ENCODE data around the gene C14orf119.

The C14orf119 gene

DNA sequence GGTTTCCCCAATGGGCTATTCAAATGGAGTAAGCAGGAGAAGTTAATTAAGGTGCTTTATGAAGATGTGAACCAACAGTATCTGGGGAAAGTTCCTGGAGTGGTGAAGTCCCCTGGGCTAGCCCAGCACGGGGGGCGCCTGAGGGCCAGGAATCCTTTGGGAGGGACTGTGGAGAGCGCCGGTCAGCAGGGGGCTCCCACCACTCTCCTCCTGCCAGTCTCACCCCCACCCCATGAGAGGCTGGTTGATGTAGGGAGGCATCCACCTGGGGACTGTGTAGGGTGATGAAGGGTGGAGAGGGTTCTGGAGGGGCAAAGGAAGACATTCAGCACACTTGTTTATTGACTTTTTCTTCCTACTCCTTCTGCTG, 19.3 kb downstream of the C14orf119 start:
- no peak overlapping the region for H3K4me3 ChIP-seq (replicated peaks; ENCODE audit: insufficient read depth, low read length)
- TF ChIP-seq GABPA (IDR thresholded peaks at IDR 0.05; ENCODE audit: low read depth): no peak
- peak overlapping the region; percentile 99 for H3K27ac ChIP-seq (replicated peaks)

DNA sequence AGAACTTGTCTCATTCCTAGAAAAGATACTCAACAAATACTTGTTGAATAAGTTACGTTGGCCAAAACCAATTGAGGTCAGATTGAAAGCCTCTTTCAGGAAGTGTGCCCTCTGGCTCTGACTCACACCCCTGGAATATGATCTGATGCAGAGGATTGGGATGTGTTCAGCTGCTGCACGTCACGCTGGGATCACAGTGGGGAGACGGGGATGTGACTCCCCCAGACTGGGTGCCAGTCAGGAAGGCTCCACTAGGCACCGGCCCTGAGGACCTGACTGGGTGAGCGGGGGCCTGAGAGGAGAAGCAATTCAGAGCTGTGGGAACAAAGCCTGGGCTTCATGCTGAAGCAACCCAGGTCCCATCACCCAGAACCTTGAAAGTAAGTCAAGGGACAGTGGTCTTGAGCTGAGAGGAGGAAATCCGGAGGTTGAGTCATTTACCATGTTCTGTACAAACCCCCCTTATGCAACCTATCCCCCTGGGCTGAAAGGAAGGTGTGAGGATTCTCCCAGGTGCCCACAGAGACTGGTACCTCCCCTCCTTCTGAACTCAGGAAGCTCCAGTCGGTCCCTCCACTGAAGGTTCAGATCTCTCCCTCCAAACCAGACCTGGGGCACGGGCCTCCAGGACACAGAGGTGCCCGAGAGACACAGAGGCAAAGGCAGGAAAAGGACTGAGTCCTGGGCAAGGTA, 19.9 kb downstream of the C14orf119 start:
- TF ChIP-seq, protein P1, sequence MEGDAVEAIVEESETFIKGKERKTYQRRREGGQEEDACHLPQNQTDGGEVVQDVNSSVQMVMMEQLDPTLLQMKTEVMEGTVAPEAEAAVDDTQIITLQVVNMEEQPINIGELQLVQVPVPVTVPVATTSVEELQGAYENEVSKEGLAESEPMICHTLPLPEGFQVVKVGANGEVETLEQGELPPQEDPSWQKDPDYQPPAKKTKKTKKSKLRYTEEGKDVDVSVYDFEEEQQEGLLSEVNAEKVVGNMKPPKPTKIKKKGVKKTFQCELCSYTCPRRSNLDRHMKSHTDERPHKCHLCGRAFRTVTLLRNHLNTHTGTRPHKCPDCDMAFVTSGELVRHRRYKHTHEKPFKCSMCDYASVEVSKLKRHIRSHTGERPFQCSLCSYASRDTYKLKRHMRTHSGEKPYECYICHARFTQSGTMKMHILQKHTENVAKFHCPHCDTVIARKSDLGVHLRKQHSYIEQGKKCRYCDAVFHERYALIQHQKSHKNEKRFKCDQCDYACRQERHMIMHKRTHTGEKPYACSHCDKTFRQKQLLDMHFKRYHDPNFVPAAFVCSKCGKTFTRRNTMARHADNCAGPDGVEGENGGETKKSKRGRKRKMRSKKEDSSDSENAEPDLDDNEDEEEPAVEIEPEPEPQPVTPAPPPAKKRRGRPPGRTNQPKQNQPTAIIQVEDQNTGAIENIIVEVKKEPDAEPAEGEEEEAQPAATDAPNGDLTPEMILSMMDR (IDR thresholded peaks at IDR 0.05; ENCODE audit: insufficient read depth, low read length): no peak
- TF ChIP-seq POLR2AphosphoS5 (IDR thresholded peaks at IDR 0.05; ENCODE audit: low read depth) (peak; percentile 69; the same call in 1 of the 2 replicates), SPI1 (IDR thresholded peaks at IDR 0.05; ENCODE audit: borderline replicate concordance, low read depth) (peak; percentile 2; the same call in 1 of the 2 replicates), GABPA (IDR thresholded peaks at IDR 0.05; ENCODE audit: low read depth) (no peak), REST (IDR thresholded peaks at IDR 0.05; ENCODE audit: insufficient replicate concordance, low read depth) (no peak)
- Histone ChIP-seq H3K27ac (replicated peaks) (peak overlapping the region; percentile 99), H3K27me3 (ENCODE audit: insufficient read depth, poor library complexity, severe bottlenecking) (no peaks in the 10 kb centered on the region), H3K4me3 (replicated peaks; ENCODE audit: insufficient read depth, low read length) (peak overlapping the region; percentile 71)
- DNase-seq (ENCODE audit: low read depth in 1 of 2, low spot score in 1 of 2): peak; percentile 81 to 83

More for the DNA sequence above, 19.3 kb downstream of the C14orf119 start:
- no peaks in the 10 kb centered on the region for H3K27me3 ChIP-seq (ENCODE audit: insufficient read depth, poor library complexity, severe bottlenecking)
- no peak for DNase-seq (ENCODE audit: low read depth in 1 of 2, low spot score in 1 of 2)

DNA sequence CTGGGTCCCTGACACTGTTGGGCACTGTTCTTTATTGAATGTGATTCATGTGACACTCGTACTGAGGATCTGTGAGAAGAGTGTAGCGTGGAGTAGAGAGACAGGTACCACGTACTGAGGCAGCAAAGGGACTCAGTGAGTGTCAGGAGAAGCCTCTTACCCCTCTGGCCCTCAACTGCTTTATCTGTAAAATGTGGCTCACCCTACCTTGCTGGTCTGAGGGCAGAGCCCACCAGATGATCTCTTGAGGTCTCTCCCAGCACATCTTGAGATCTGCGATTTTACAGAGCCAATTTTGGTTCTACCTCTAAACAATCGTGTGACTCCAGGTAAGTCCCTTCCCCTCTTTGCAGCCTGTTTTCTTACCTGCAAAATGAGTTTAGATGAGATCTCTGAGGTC, 20.6 kb downstream of the C14orf119 start:
- peak in 1 of 2 experiments; percentile 39 for DNase-seq (ENCODE audit: low read depth in 1 of 2, low spot score in 1 of 2)
- Histone ChIP-seq H3K27me3 (ENCODE audit: insufficient read depth, poor library complexity, severe bottlenecking) (no peaks in the 10 kb centered on the region), H3K27ac (replicated peaks) (peak overlapping the region; percentile 99), H3K4me3 (replicated peaks; ENCODE audit: insufficient read depth, low read length) (peak overlapping the region; percentile 71)
- TF ChIP-seq POLR2AphosphoS5 (IDR thresholded peaks at IDR 0.05; ENCODE audit: low read depth): no peak
- no peak for TF ChIP-seq SPI1 (IDR thresholded peaks at IDR 0.05; ENCODE audit: borderline replicate concordance, low read depth)
- TF ChIP-seq, protein P1 (IDR thresholded peaks at IDR 0.05; ENCODE audit: insufficient read depth, low read length): no peak
- TF ChIP-seq REST (IDR thresholded peaks at IDR 0.05; ENCODE audit: insufficient replicate concordance, low read depth): no peak
- no peak for TF ChIP-seq GABPA (IDR thresholded peaks at IDR 0.05; ENCODE audit: low read depth)

- TF ChIP-seq REST (IDR thresholded peaks at IDR 0.05; ENCODE audit: insufficient replicate concordance, low read depth): peak; percentile 23
- TF ChIP-seq SPI1 (IDR thresholded peaks at IDR 0.05; ENCODE audit: borderline replicate concordance, low read depth): no peak
- Histone ChIP-seq H3K4me3 (replicated peaks; ENCODE audit: insufficient read depth, low read length) (peak overlapping the region; percentile 71), H3K27me3 (ENCODE audit: insufficient read depth, poor library complexity, severe bottlenecking) (no peaks in the 10 kb centered on the region), H3K27ac (replicated peaks) (peak overlapping the region; percentile 99)
- DNase-seq (ENCODE audit: low read depth in 1 of 2, low spot score in 1 of 2): peak in 1 of 2 experiments; percentile 51
Observed at GRCh38 chr14:23117371-23118020, 22.2 kb downstream of the C14orf119 start.
